GM23338 (cell line): ENCODE results near the gene CSTB. TPM values are rescaled to one million over a fixed set of nuclear protein-coding genes. Genes with fewer than 3 reads are reported as not detected.

Experiments used
- ATAC-seq: fragments of 200-7000 bp; cut with Tn5 transposase; 3 replicates; pipeline ENCODE4 v1.9.1; 2020
- DNase-seq: peaks from one replicate; pipeline ENCODE4 v3.0.0-alpha.2; 2015; ENCODE audit warnings: low spot score
- H2AFZ ChIP-seq: fragments of 200-600 bp; sonication (generic); 2 replicates; pipeline ENCODE4 v1.8.0; 2016; ENCODE audit warnings: antibody characterized with exemption, mild to moderate bottlenecking, moderate library complexity
- H3F3A ChIP-seq: fragments of 200-600 bp; sonication (generic); replicated peaks from 2 replicates; pipeline ENCODE4 v1.8.0; 2017; ENCODE audit warnings: antibody characterized with exemption, mixed run types, low read depth
- H3K27ac ChIP-seq: fragments of 200-600 bp; sonication (generic); 2 replicates; pipeline ENCODE4 v1.6.1; 2016; ENCODE audit warnings: low read depth
- H3K27me3 ChIP-seq: fragments of 200-600 bp; sonication (generic); 2 replicates; pipeline ENCODE4 v1.8.0; 2016; ENCODE audit warnings: mild to moderate bottlenecking, mixed run types, moderate library complexity; ENCODE audit not compliant: insufficient read depth
- H3K36me3 ChIP-seq: fragments of 200-600 bp; sonication (generic); 2 replicates; pipeline ENCODE4 v1.8.0; 2016; ENCODE audit warnings: mild to moderate bottlenecking; ENCODE audit not compliant: insufficient read depth
- H3K4me1 ChIP-seq: fragments of 200-600 bp; sonication (generic); 2 replicates; pipeline ENCODE4 v1.8.0; 2016; ENCODE audit warnings: mild to moderate bottlenecking, moderate library complexity; ENCODE audit not compliant: insufficient read depth
- H3K4me2 ChIP-seq: fragments of 200-600 bp; sonication (generic); 2 replicates; pipeline ENCODE4 v1.7.1; 2017; ENCODE audit warnings: mixed run types
- H3K4me3 ChIP-seq: fragments of 200-600 bp; sonication (generic); 2 replicates; pipeline ENCODE4 v1.6.1; 2016; ENCODE audit warnings: mixed run types
- H3K79me2 ChIP-seq: fragments of 200-600 bp; sonication (generic); replicated peaks from 2 replicates; pipeline ENCODE4 v1.8.0; 2017; ENCODE audit warnings: mild to moderate bottlenecking; ENCODE audit not compliant: insufficient read depth
- H3K9me2 ChIP-seq: fragments of 200-600 bp; sonication (generic); 2 replicates; pipeline ENCODE4 v1.8.0; 2017; ENCODE audit not compliant: insufficient read depth
- H4K20me1 ChIP-seq: fragments of 200-600 bp; sonication (generic); replicated peaks from 2 replicates; pipeline ENCODE4 v1.8.0; 2017; ENCODE audit warnings: mild to moderate bottlenecking; ENCODE audit not compliant: insufficient read depth
- H3K27ac Mint-ChIP-seq: 2 replicates; pipeline ENCODE4 v1.8.0; 2020; ENCODE audit warnings: inconsistent platforms, mild to moderate bottlenecking, moderate library complexity, mixed read lengths
- H3K27me3 Mint-ChIP-seq: 3 replicates; pipeline ENCODE4 v1.8.0; 2022; ENCODE audit warnings: low read depth, mild to moderate bottlenecking, moderate library complexity, mixed read lengths, inconsistent platforms; ENCODE audit not compliant: insufficient read depth, poor library complexity
- H3K36me3 Mint-ChIP-seq: 3 replicates; pipeline ENCODE4 v1.8.0; 2021; ENCODE audit warnings: low read depth, mild to moderate bottlenecking, inconsistent platforms, moderate library complexity, mixed read lengths
- H3K4me1 Mint-ChIP-seq: 3 replicates; pipeline ENCODE4 v1.8.0; 2020; ENCODE audit warnings: mild to moderate bottlenecking, inconsistent platforms, mixed read lengths
- H3K4me3 Mint-ChIP-seq: 3 replicates; pipeline ENCODE4 v1.8.0; 2021; ENCODE audit warnings: moderate library complexity, mild to moderate bottlenecking, inconsistent platforms, mixed read lengths
- H3K9me3 Mint-ChIP-seq: 3 replicates; pipeline ENCODE4 v1.8.0; 2020; ENCODE audit warnings: moderate library complexity, mild to moderate bottlenecking, inconsistent platforms, mixed read lengths
- EZH2 ChIP-seq: fragments of 200-600 bp; sonication (generic); IDR thresholded peaks from one replicate; pipeline ENCODE4 v1.8.0; 2017; ENCODE audit warnings: antibody characterized with exemption, mild to moderate bottlenecking, low read depth; ENCODE audit not compliant: unreplicated experiment
- EZH2phosphoT487 ChIP-seq: fragments of 200-600 bp; sonication (generic); IDR thresholded peaks from one replicate; pipeline ENCODE4 v1.8.1; 2018; ENCODE audit warnings: antibody characterized with exemption; ENCODE audit not compliant: unreplicated experiment
- JUNB ChIP-seq: IDR thresholded peaks from one replicate; pipeline ENCODE4 v1.6.1; 2016; ENCODE audit warnings: antibody characterized with exemption; ENCODE audit not compliant: unreplicated experiment
- POLR2AphosphoS5 ChIP-seq: IDR thresholded peaks from 2 replicates; pipeline ENCODE4 v1.6.1; 2016; ENCODE audit warnings: antibody characterized with exemption, low read depth
- STAT1 ChIP-seq: IDR thresholded peaks from one replicate; pipeline ENCODE4 v1.6.1; 2016; ENCODE audit warnings: antibody characterized with exemption; ENCODE audit not compliant: unreplicated experiment
- polyA plus RNA-seq: library from polyadenylated mRNA; unstranded; fragments of >200 nt; fragmentation: Nextera tagmentation; extraction: Ambion mirVana; gene quantifications from 2 replicates; pipeline ENCODE4 v1.2.1, GENCODE V29; 2016
- total RNA-seq: library from RNA; depleted of rRNA; stranded (reverse); fragments of >200 nt; shearing (Covaris generic); gene quantifications from 2 replicates; pipeline ENCODE4 v1.2.3, GENCODE V29; 2014
- TF ChIP-seq, protein P1 (sequence below), 2 experiments: fragments of 200-600 bp in 1 of 2; sonication (generic) in 1 of 2; conservative IDR thresholded peaks; 2 replicates each; pipeline versions ENCODE4 v1.5.1 to v1.6.1; 2016 to 2017; ENCODE audit warnings: antibody characterized with exemption in 2 of 2, low read depth in 2 of 2, mild to moderate bottlenecking in 2 of 2, moderate library complexity in 1 of 2
- TF ChIP-seq, protein P2 (sequence below): IDR thresholded peaks from 2 replicates; pipeline ENCODE4 v1.6.1; 2016; ENCODE audit warnings: antibody characterized with exemption
- TF ChIP-seq, protein P3 (sequence below): IDR thresholded peaks from one replicate; pipeline ENCODE4 v1.6.1; 2018; ENCODE audit warnings: antibody characterized with exemption; ENCODE audit not compliant: unreplicated experiment

Gene CSTB
- total and polyA plus RNA-seq, 2 experiments from 2014 or later: 10.0 to 142 TPM

DNA sequence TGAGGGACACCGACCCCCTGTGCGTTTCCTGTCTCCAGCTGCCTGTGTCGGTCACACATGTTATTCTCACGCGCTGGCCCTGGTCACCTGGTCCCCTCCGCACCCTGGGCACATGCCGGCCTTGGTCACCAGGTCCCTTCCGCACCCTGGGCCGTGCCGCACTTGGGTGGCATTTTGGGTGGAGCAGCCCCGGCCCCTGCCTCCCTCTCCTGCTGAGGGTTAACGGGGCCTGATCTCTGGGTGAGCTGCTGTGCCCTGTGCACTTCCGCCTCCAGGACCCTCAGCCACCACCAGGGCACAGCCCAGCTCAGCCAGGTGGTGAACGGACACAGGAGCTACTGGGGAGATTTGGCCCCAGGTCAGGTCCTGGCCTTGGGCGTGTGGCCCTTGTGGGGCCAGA, 39.9 kb upstream of the CSTB start:
- no peaks in the 10 kb centered on the region for H3K9me2 ChIP-seq
- H3K4me1 ChIP-seq: peaks cover 7% of the 10 kb centered on the region
- no peaks in the 10 kb centered on the region for H3K36me3 ChIP-seq
- no peaks in the 10 kb centered on the region for H3K79me2 ChIP-seq
- H3K36me3 Mint-ChIP-seq: peaks cover 12% of the 10 kb centered on the region
- H3K27me3 ChIP-seq: no peaks in the 10 kb centered on the region
- ATAC-seq: no peak
- no peak overlapping the region for H3K4me3 ChIP-seq
- H3F3A ChIP-seq: peaks cover 6% of the 10 kb centered on the region; the same call in 1 of the 2 replicates
- TF ChIP-seq EZH2: no peak
- TF ChIP-seq EZH2phosphoT487: no peak
- no peak overlapping the region for H3K4me2 ChIP-seq
- H4K20me1 ChIP-seq: no peaks in the 10 kb centered on the region
- peaks cover 30% of the 10 kb centered on the region for H3K27me3 Mint-ChIP-seq
- no peak overlapping the region for H3K4me3 Mint-ChIP-seq
- H3K27ac ChIP-seq: no peak overlapping the region
- H3K27ac Mint-ChIP-seq: no peak overlapping the region
- no peak overlapping the region for H2AFZ ChIP-seq
- DNase-seq: no peak
- peaks cover 20% of the 10 kb centered on the region for H3K9me3 Mint-ChIP-seq
- peaks cover 17% of the 10 kb centered on the region for H3K4me1 Mint-ChIP-seq

DNA sequence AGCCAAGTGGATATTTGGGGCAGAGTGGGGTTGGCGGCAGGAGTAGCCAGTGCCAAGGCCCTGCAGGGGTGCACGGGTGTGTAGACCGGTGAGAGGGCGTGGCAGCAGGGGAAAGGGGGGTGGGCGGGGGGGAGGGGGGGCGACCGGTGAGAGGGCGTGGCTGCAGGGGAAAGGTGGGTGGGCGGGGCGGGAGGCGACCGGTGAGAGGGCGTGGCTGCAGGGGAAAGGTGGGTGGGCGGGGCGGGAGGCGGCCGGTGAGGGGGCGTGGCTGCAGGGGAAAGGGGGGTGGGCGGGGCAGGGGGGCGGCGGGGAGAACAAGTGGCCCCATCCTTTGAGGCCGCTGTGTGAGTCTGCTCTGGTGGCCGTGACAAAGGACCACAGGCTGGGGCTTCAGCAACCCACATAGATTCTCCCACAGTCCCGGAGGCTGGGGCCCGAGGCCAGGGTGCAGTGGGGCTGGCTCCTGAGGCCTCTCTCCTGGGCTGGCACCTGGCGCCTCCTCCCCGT, 39.1 kb upstream of the CSTB start:
- Histone ChIP-seq H3K27ac (no peak overlapping the region), H3K9me2 (no peaks in the 10 kb centered on the region), H3F3A (peaks cover 6% of the 10 kb centered on the region; the same call in 1 of the 2 replicates), H4K20me1 (no peaks in the 10 kb centered on the region), H3K4me3 (peak overlapping the region; percentile 54), H3K79me2 (no peaks in the 10 kb centered on the region), H3K4me2 (peak overlapping the region; percentile 83), H3K27me3 (no peaks in the 10 kb centered on the region), H3K4me1 (peaks cover 7% of the 10 kb centered on the region), H3K36me3 (no peaks in the 10 kb centered on the region), H2AFZ (peak overlapping the region; percentile 94)
- TF ChIP-seq, protein P1, sequence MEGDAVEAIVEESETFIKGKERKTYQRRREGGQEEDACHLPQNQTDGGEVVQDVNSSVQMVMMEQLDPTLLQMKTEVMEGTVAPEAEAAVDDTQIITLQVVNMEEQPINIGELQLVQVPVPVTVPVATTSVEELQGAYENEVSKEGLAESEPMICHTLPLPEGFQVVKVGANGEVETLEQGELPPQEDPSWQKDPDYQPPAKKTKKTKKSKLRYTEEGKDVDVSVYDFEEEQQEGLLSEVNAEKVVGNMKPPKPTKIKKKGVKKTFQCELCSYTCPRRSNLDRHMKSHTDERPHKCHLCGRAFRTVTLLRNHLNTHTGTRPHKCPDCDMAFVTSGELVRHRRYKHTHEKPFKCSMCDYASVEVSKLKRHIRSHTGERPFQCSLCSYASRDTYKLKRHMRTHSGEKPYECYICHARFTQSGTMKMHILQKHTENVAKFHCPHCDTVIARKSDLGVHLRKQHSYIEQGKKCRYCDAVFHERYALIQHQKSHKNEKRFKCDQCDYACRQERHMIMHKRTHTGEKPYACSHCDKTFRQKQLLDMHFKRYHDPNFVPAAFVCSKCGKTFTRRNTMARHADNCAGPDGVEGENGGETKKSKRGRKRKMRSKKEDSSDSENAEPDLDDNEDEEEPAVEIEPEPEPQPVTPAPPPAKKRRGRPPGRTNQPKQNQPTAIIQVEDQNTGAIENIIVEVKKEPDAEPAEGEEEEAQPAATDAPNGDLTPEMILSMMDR (conservative IDR thresholded peaks at IDR 0.05; ENCODE audit: low read depth in 2 of 2): no peak
- no peak for TF ChIP-seq JUNB
- peaks cover 17% of the 10 kb centered on the region for H3K4me1 Mint-ChIP-seq
- peak overlapping the region; percentile 22 for H3K27ac Mint-ChIP-seq
- H3K36me3 Mint-ChIP-seq: peaks cover 6% of the 10 kb centered on the region; the same call in 2 of the 3 replicates
- H3K4me3 Mint-ChIP-seq: peak overlapping the region; percentile 57; the same call in 2 of the 3 replicates
- H3K9me3 Mint-ChIP-seq: peaks cover 14% of the 10 kb centered on the region
- ATAC-seq: peak; percentile 18
- peaks cover 28% of the 10 kb centered on the region for H3K27me3 Mint-ChIP-seq
- DNase-seq: peak; percentile 86

DNA sequence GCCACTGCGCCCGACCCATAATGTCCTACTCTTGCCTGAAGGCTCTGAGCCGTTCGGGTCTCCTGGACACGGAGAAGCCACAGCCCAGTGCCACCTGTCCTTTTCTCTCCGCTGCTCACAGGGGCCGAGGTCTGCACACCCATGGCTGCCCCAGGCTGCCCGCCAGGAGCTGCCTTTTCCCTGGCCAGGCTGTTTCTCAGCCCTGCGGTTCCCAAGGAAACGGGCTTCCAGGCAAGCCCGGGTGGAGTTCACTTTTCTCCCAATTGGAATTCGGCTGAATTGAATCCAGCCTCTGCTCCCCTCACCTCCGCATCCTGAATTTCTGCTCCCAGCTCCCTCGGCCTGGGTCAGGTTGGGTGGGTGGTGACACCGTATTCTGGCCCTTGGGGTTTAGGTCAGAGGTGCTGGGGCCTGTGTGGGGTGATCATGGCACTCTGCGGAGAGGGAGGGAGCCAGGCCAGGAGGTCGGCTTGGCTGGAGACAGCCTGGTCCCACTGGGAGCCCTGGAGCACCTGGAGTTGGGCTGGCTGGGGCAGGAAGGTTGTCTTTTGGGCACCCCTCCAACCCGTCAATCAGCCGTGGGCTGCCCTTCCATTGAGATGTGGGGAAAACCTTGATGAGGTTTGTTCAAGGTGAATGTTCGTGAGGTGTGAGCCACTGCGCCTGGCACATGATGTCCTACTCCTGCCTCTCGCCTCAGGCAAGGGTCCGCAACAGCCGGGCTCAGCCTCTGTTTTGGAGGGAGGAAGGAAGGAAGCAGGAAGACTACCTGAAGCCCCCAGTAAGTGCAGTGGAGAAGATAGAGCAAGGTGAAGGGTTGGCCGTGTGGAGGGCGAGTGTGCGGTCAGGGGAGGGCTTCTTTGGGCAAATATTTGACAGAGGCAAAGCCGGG, 38.4 kb upstream of the CSTB start:
- Histone ChIP-seq H3K36me3 (no peaks in the 10 kb centered on the region), H3K27me3 (no peaks in the 10 kb centered on the region), H4K20me1 (no peaks in the 10 kb centered on the region), H3F3A (peaks cover 6% of the 10 kb centered on the region; the same call in 1 of the 2 replicates), H3K4me2 (peak overlapping the region; percentile 83), H2AFZ (peak overlapping the region; percentile 94), H3K27ac (no peak overlapping the region), H3K79me2 (no peaks in the 10 kb centered on the region), H3K4me3 (peak overlapping the region; percentile 54), H3K9me2 (no peaks in the 10 kb centered on the region), H3K4me1 (peaks cover 7% of the 10 kb centered on the region)
- Mint-ChIP-seq H3K36me3 (peaks cover 6% of the 10 kb centered on the region; the same call in 2 of the 3 replicates), H3K4me1 (peaks cover 17% of the 10 kb centered on the region), H3K27me3 (peaks cover 26% of the 10 kb centered on the region), H3K27ac (peak overlapping the region; percentile 22), H3K9me3 (peaks cover 9% of the 10 kb centered on the region), H3K4me3 (peak overlapping the region; percentile 57; the same call in 2 of the 3 replicates)
- TF ChIP-seq POLR2AphosphoS5 (no peak), STAT1 (no peak), EZH2 (no peak), EZH2phosphoT487 (no peak)
- TF ChIP-seq, protein P2, sequence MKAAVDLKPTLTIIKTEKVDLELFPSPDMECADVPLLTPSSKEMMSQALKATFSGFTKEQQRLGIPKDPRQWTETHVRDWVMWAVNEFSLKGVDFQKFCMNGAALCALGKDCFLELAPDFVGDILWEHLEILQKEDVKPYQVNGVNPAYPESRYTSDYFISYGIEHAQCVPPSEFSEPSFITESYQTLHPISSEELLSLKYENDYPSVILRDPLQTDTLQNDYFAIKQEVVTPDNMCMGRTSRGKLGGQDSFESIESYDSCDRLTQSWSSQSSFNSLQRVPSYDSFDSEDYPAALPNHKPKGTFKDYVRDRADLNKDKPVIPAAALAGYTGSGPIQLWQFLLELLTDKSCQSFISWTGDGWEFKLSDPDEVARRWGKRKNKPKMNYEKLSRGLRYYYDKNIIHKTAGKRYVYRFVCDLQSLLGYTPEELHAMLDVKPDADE: no peak
- TF ChIP-seq, protein P3, sequence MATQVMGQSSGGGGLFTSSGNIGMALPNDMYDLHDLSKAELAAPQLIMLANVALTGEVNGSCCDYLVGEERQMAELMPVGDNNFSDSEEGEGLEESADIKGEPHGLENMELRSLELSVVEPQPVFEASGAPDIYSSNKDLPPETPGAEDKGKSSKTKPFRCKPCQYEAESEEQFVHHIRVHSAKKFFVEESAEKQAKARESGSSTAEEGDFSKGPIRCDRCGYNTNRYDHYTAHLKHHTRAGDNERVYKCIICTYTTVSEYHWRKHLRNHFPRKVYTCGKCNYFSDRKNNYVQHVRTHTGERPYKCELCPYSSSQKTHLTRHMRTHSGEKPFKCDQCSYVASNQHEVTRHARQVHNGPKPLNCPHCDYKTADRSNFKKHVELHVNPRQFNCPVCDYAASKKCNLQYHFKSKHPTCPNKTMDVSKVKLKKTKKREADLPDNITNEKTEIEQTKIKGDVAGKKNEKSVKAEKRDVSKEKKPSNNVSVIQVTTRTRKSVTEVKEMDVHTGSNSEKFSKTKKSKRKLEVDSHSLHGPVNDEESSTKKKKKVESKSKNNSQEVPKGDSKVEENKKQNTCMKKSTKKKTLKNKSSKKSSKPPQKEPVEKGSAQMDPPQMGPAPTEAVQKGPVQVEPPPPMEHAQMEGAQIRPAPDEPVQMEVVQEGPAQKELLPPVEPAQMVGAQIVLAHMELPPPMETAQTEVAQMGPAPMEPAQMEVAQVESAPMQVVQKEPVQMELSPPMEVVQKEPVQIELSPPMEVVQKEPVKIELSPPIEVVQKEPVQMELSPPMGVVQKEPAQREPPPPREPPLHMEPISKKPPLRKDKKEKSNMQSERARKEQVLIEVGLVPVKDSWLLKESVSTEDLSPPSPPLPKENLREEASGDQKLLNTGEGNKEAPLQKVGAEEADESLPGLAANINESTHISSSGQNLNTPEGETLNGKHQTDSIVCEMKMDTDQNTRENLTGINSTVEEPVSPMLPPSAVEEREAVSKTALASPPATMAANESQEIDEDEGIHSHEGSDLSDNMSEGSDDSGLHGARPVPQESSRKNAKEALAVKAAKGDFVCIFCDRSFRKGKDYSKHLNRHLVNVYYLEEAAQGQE: no peak
- ATAC-seq: peak; percentile 1
- peak; percentile 62 for DNase-seq
